HFFc6 (cell line): ENCODE data around the gene DNMT1. TPM values are rescaled to one million over a fixed set of nuclear protein-coding genes. Genes with fewer than 3 reads are reported as not detected.

Experiments used
- DNase-seq: peaks from one replicate; pipeline ENCODE4 v3.0.0-alpha.2; 2018
- H3K27ac Mint-ChIP-seq: 2 replicates; pipeline ENCODE4 v1.8.0; 2020; ENCODE audit warnings: mild to moderate bottlenecking, mixed read lengths
- H3K27me3 Mint-ChIP-seq: 2 replicates; pipeline ENCODE4 v1.8.0; 2021; ENCODE audit warnings: mild to moderate bottlenecking, moderate library complexity, mixed read lengths; ENCODE audit not compliant: insufficient read depth
- H3K36me3 Mint-ChIP-seq: 2 replicates; pipeline ENCODE4 v1.8.0; 2021; ENCODE audit warnings: low read depth, mixed read lengths
- H3K4me1 Mint-ChIP-seq: 2 replicates; pipeline ENCODE4 v1.8.0; 2020; ENCODE audit warnings: low read depth, mixed read lengths
- H3K4me3 Mint-ChIP-seq: 2 replicates; pipeline ENCODE4 v1.8.0; 2020; ENCODE audit warnings: mild to moderate bottlenecking, moderate library complexity, mixed read lengths
- H3K9me3 Mint-ChIP-seq: 2 replicates; pipeline ENCODE4 v1.8.0; 2020; ENCODE audit warnings: mild to moderate bottlenecking, mixed read lengths
- total RNA-seq, 6 experiments: library from RNA; stranded (reverse); fragmentation: NEBNext Ultra II Directional; extraction: Animal tissue kit (Norgen Biotek cat#: 25700); gene quantifications; 2 replicates in 1 of 6; 3 replicates in 5 of 6; pipeline ENCODE4 v1.2.3, GENCODE V29; 2021
- TF ChIP-seq, protein P1 (sequence below): fragments of 200-600 bp; sonication (generic); IDR thresholded peaks from 2 replicates; pipeline ENCODE4 v1.5.0; 2021; ENCODE audit warnings: antibody characterized with exemption, mild to moderate bottlenecking

The DNMT1 gene
- total RNA-seq, 6 experiments from 2014 or later, result 74.5 to 135 (median 125) TPM

GRCh38 chr19:10195199-10195519 lies 406 bp upstream of the DNMT1 start:
- Mint-ChIP-seq H3K27me3 (peaks cover 2% of the 10 kb centered on the region), H3K4me3 (peak overlapping the region; percentile 94), H3K4me1 (peaks cover 25% of the 10 kb centered on the region), H3K36me3 (peaks cover 7% of the 10 kb centered on the region), H3K9me3 (no peaks in the 10 kb centered on the region), H3K27ac (peak overlapping the region; percentile 91)
- TF ChIP-seq, protein P1, sequence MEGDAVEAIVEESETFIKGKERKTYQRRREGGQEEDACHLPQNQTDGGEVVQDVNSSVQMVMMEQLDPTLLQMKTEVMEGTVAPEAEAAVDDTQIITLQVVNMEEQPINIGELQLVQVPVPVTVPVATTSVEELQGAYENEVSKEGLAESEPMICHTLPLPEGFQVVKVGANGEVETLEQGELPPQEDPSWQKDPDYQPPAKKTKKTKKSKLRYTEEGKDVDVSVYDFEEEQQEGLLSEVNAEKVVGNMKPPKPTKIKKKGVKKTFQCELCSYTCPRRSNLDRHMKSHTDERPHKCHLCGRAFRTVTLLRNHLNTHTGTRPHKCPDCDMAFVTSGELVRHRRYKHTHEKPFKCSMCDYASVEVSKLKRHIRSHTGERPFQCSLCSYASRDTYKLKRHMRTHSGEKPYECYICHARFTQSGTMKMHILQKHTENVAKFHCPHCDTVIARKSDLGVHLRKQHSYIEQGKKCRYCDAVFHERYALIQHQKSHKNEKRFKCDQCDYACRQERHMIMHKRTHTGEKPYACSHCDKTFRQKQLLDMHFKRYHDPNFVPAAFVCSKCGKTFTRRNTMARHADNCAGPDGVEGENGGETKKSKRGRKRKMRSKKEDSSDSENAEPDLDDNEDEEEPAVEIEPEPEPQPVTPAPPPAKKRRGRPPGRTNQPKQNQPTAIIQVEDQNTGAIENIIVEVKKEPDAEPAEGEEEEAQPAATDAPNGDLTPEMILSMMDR, result no peak
- no peak for DNase-seq

GRCh38 chr19:10193790-10194499 lies 808 bp downstream of the DNMT1 start:
- H3K27ac Mint-ChIP-seq, result peak overlapping the region; percentile 91
- peak overlapping the region; percentile 94 for H3K4me3 Mint-ChIP-seq
- TF ChIP-seq, protein P1, result no peak
- H3K9me3 Mint-ChIP-seq, result no peaks in the 10 kb centered on the region
- H3K4me1 Mint-ChIP-seq, result peaks cover 31% of the 10 kb centered on the region
- H3K36me3 Mint-ChIP-seq, result peaks cover 14% of the 10 kb centered on the region
- peak; percentile 52 for DNase-seq
- H3K27me3 Mint-ChIP-seq, result peaks cover 2% of the 10 kb centered on the region

GRCh38 chr19:10192922-10193321 lies 1.8 kb downstream of the DNMT1 start:
- H3K27me3 Mint-ChIP-seq, result peaks cover 2% of the 10 kb centered on the region
- TF ChIP-seq, protein P1, result no peak
- H3K36me3 Mint-ChIP-seq, result peaks cover 14% of the 10 kb centered on the region
- no peaks in the 10 kb centered on the region for H3K9me3 Mint-ChIP-seq
- DNase-seq, result no peak
- peak overlapping the region; percentile 94 for H3K4me3 Mint-ChIP-seq
- peak overlapping the region; percentile 91 for H3K27ac Mint-ChIP-seq
- H3K4me1 Mint-ChIP-seq, result peaks cover 34% of the 10 kb centered on the region

- Mint-ChIP-seq H3K27me3 (peaks cover 2% of the 10 kb centered on the region), H3K9me3 (no peaks in the 10 kb centered on the region), H3K27ac (peak overlapping the region; percentile 74), H3K36me3 (peaks cover 14% of the 10 kb centered on the region), H3K4me1 (peaks cover 34% of the 10 kb centered on the region), H3K4me3 (peak overlapping the region; percentile 43)
- peak; percentile 74 for DNase-seq
- TF ChIP-seq, protein P1, result no peak
Measured at GRCh38 chr19:10191347-10191746, 3.4 kb downstream of the DNMT1 start.

GRCh38 chr19:10190026-10190425 lies 4.7 kb downstream of the DNMT1 start:
- TF ChIP-seq, protein P1, result no peak
- Mint-ChIP-seq H3K27ac (no peak overlapping the region), H3K4me1 (peaks cover 34% of the 10 kb centered on the region), H3K27me3 (peaks cover 2% of the 10 kb centered on the region), H3K36me3 (peaks cover 14% of the 10 kb centered on the region), H3K4me3 (no peak overlapping the region), H3K9me3 (no peaks in the 10 kb centered on the region)
- DNase-seq, result no peak
